CD4-positive, alpha-beta T cell treated with Interleukin-15 for 1 hour (primary cell): ENCODE data around the gene DHX29.

Source experiments
- DNase-seq: peaks from one replicate; pipeline ENCODE4 v3.0.0-alpha.2; 2020

Gene DHX29

DNA sequence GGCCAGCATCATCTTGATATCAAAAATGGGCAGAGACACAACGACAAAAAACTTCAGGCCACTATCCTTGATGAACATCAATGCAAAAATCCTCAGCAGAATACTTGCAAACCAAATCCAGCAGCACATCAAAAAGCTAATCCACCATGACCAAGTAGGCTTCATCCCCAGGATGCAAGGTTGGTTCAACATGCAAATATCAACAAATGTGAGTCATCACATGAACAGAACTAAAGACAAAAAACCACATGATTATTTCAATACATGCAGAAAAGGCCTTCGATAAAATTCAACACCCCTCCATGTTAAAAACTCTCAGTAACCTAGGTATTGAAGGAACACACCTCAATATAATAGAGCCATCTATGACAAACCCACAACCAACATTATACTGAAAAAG, 8.8 kb upstream of the DHX29 start:
- no peak for DNase-seq

DNA sequence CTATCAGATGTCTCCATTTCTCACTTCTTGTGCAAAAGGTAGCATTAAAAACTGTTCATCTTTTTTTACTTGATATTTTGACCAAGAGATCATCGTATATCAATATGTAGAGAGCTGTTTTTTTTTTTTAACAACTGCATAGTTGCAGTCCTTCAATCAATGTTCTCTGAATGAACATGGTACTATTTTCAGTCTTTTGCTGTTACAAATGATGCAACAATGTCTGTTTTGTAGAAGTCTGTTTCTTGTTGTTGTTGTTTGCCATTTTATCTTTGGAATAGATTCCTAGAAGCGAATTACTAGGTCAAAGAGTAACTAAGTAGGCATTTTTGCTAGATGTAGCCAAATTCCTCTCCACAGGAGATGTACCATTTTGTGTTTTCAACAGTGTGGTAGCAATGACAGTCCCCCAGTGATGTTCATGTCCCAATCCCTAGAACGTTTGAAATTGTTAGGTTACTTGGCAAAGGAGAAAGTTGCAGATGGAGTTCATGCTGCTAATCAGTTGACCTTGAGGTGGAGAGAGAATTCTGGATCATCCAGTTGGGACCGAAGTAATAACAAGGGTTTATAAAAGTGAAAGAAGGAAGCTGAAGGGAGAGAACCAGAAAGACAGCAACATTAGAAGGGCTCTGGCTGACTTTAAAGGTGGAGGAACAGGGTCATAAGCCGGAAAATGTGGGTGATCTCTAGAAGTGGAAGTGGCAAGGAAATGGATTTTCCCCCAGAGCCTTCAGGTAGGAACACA, 6.5 kb upstream of the DHX29 start:
- no peak for DNase-seq

DNA sequence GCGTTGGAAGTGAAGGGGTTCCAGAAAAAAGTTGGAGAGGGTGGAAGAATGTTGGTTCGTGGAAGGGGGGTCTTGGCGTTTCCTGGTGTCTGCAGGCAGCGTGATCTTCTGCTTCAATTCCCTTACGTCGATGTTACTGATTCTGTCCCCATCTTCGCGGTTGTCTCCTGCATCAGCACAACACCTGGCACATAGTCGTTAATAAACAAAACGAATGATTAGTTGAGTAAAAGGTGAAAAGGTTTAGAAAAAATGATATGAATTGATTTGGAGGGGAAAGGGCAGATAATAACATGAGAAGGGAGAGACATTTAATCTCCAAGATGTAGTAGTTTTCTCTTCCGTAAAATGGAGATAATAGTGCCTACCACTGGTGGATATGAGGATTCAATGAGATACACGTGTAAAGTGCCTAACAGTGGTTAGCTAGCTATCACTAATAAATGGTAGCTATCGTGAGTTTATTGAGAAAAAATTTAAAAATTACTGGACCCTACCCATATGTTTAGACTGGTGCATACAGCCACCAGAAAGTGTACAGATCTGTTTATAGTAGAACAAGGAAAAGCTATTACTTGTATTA, 851 bp upstream of the DHX29 start:
- DNase-seq: no peak

DNA sequence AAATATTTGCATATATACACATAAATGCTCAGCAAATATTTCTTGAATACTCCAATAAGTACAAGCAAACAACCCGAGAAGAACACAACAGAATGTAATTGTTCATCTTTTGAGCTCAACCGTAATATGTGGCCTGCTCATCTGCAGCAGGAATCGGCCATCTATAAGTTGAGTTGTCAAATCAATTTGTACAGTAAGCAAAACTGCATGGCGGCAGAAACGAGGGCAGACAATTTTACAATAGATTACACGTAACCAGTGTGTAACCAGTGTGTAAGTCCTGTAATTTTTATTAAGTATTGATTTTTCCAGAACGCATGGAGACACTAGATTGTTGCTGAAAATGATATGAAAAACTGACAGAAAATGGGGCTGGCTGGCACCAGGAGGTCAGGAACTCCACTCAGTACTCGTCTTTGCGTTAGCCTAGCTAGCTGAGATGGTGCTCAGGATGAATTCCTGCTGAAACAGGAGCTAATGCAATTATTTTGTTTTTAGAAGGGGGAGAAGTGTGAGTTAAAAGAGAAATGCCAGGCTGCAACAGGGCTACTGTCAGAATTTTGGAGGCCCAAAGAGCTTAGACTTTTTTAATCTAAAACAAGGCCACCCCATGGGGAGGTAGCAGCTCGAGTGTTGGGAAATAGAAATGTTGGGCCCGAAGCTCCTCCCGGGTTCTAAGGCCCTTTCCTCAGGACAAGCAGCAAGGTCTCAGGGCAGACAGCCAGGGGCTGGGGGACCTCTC, 682 bp downstream of the DHX29 start:
- no peak for DNase-seq

GRCh38 chr5:55305345-55305744, 2.1 kb downstream of the DHX29 start:
- no peak for DNase-seq

DNA sequence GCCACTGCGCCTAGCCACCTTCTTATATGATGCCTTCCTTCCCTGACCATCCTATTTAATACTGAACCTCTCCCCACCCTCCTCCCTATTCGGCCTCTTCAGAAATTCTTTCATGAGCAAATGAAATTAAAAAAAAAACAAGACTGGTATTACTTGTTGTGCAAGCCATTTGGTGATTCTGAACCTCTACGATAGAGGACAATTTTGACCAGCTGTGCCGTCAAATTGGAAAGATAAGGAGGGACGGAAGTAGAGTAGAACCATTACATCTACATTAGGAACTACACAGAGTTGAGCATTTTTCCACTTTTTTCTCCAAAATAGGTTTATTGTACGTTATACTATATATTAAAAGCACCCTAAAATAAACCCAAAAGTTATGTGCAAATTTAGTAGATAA, 2.9 kb downstream of the DHX29 start:
- DNase-seq: no peak

DNA sequence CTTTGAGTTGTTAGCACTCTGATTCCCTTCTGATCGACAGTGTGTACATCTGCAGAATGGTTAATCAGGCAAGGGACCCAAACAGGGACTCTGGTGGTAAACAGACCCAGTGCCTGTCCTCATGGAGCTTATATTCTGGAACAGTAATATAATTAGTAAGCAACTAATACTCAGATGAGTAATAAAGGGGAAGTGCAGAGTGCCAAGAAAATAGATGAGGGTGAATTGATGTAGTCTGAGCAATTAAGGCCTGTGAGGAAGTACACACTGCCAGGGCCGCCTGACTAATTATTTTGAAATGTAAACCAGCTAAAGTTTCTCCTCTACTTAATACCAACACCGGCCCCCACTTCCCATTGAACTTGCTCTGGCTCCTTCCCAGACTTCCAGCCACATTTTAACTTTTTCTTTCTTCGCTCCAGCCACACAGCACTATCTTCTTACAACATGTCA, 4.2 kb downstream of the DHX29 start:
- DNase-seq: peak; percentile 17

GRCh38 chr5:55300890-55301289, 6.6 kb downstream of the DHX29 start:
- no peak for DNase-seq

- no peak for DNase-seq
These were observed 12.6 kb downstream of the DHX29 start for GRCh38 chr5:55294935-55295334.

DNA sequence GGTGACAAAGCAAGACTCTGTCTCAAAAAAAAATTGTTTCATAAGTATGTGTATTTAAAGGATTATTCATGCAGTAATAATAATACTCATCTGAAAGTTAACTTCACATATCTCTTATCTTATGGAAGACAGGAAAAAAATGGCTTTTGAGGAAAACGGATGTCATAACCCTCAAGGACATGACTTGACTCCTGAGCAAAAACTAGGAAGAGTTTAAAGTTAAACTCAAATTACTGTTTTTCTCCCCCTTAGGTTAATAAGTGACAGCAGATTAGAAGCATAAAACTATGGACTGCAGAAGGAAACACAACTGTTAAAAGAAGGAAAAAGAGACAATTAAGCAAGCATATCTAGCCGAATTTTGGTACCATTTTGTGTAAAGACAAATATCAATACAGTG, 16.5 kb downstream of the DHX29 start:
- DNase-seq: no peak

DNA sequence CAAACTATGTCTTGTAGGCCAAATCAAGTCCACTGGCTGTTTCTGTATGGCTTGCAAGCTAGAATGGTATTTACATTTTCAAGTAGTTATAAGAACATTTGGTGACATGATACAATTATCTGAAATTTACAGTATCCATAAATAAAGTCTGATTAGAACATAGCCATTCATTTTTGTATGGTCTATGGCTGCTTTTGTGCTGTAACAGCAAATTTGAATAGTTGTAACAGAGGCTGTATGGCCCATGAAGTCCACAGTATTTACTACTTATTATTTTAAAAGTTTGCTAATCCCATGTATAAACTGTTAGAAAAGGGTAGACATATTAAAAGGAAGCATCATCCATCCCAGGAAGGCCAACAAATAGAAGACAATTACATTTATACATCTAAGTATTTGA, 17.7 kb downstream of the DHX29 start:
- no peak for DNase-seq

GRCh38 chr5:55286411-55286933, 21.0 kb downstream of the DHX29 start:
- no peak for DNase-seq

GRCh38 chr5:55278778-55279177, 28.7 kb downstream of the DHX29 start:
- no peak for DNase-seq

GRCh38 chr5:55276771-55277170, 30.7 kb downstream of the DHX29 start:
- no peak for DNase-seq

DNA sequence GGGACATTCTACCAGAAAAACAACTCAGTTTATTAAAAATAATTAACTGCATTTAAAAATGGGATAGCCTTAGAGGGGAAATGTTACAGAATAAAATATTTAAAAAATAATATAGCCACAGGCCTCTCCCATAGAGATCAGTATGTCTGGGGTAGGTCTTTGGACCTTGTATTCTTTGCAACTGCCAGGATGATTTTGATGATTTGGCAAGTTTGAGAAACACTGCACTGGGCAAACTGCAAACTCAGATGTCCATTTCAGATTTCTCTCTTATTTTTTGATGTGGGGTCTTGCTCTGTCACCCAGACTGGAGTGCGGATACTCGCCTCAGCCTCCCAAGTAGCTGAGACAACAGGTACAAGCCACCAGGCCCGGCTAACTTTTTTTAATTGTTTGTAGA, 49.2 kb downstream of the DHX29 start:
- no peak for DNase-seq

DNA sequence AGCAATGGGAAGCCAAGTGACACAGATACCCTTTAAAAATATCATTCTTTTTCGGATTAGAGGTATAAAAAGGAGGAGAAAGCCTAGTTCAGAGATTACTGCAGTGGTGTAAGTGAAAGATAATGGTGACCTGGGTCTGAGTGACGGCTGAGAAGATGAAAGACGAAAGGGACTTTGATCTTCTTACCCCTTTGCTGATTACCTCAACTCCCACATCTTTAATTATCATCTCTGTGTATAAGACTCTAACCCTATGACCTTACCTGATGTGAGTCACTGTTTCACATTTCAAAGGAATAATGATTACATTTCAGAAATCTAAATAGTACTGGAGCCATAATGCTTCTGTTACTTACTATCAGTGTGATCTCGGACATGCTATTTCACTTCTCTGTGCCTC, 52.7 kb downstream of the DHX29 start:
- DNase-seq: no peak

DNA sequence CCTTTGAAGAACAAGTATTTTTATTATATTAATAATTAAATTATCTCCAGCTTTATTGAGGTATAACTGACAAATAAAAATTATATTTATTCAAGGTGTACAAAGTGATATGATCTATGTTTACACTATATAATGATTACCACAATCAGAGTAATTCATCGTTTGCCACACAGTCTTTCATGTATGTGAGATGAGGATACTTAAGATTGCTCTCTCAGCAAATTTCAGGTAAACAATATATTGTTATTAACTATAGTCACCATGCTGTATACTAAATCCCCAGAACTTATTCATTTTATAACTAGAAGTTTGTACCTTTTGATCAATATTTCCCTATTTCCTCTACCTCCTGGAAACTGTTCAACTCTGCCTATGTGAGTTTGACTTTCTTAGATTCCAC, 57.4 kb downstream of the DHX29 start:
- no peak for DNase-seq

- DNase-seq: no peak
These were observed 65.7 kb downstream of the DHX29 start for GRCh38 chr5:55241746-55242145.

- no peak for DNase-seq
These were observed 70.7 kb downstream of the DHX29 start for GRCh38 chr5:55236800-55237199.

GRCh38 chr5:55234121-55234700, 73.3 kb downstream of the DHX29 start:
- no peak for DNase-seq

- peak; percentile 49 for DNase-seq
These were observed 74.2 kb downstream of the DHX29 start, which contains the start of gene CCNO for GRCh38 chr5:55232985-55233928. TSS of gene CCNO (minus strand) at chr5:55233608. CDS start at chr5:55233523, 85 bp downstream.
